Measurements from ENCODE around the gene PRKCQ. TPM values are rescaled to one million over a fixed set of nuclear protein-coding genes. Genes with fewer than 3 reads are reported as not detected.

PRKCQ gene
- total and polyA plus RNA-seq, 2 of the 13 experiments (the other 11 are each of a cell fraction or from before 2014, with no cell fraction given), result 0.13 to 0.35 TPM

- Histone ChIP-seq H3K36me3 (replicated peaks in 1 of 2; ENCODE audit: control insufficient read depth in 1 of 2, insufficient read depth in 2 of 2, low read length in 2 of 2) (no peaks in the 10 kb centered on the region), H3K4me2 (ENCODE audit: low read depth, low read length) (no peak overlapping the region), H3K27me3 (ENCODE audit: control insufficient read depth in 1 of 2, insufficient read depth in 2 of 2, low read length in 2 of 2) (no peaks in the 10 kb centered on the region), H3K9me3 (ENCODE audit: low read length) (no peaks in the 10 kb centered on the region), H3K79me2 (ENCODE audit: insufficient read depth, low read length) (no peaks in the 10 kb centered on the region), H3K9ac (ENCODE audit: insufficient read depth, low read depth, low read length) (no peak overlapping the region), H3K4me1 (ENCODE audit: insufficient read depth, low read length) (no peaks in the 10 kb centered on the region), H2AFZ (ENCODE audit: low read length) (no peak overlapping the region), H3K27ac (ENCODE audit: extremely low read length, insufficient read depth, low read length) (no peak overlapping the region), H3K4me3 (replicated peaks in 1 of 3; ENCODE audit: insufficient read depth in 1 of 3, low read depth in 2 of 3, low read length in 3 of 3) (no peak overlapping the region), H4K20me1 (ENCODE audit: insufficient read depth, low read length) (no peaks in the 10 kb centered on the region)
- DNase-seq (ENCODE audit: low spot score) (no peak), FAIRE-seq (no peak), ATAC-seq (no peak)
- in situ Hi-C loops (cut with HindIII; ENCODE audit: extremely low pct_ligation_motif_present, low pct_unique_long_range_greater_than_20kb) (no loop called here), intact Hi-C loops (cut with micrococcal nuclease; ENCODE audit: unreplicated experiment) (no loop called here)
- POLR2A ChIA-PET, result no interaction called here
- BruUV-seq (replicated peaks), result no TSS peak
- TF ChIP-seq ASH2L (IDR thresholded peaks at IDR 0.05; ENCODE audit: insufficient read length, low read depth, low read length) (no peak), PRMT3 (CRISPR knock-in tag; IDR thresholded peaks at IDR 0.05; ENCODE audit: borderline replicate concordance, low read depth) (no peak), TEF (CRISPR knock-in tag; IDR thresholded peaks at IDR 0.05) (no peak), ZFP1 (CRISPR knock-in tag; IDR thresholded peaks at IDR 0.05) (no peak), RBM39 (IDR thresholded peaks at IDR 0.05; ENCODE audit: low read depth, low read length, poor library complexity, severe bottlenecking) (no peak)
- 16% methylated on average over 2 of the region's 2 CpGs for WGBS (ENCODE audit: low lambda C conversion rate)
- CTCF ChIA-PET (ENCODE audit: low intra/inter-chr PET ratio, low total read pairs), result no interaction called here
These were observed 103.1 kb downstream of the PRKCQ start for GRCh38 chr10:6476989-6477388.

GRCh38 chr10:6474871-6475270, 105.2 kb downstream of the PRKCQ start:
- ATAC-seq, result no peak
- in situ Hi-C loops (cut with HindIII; ENCODE audit: extremely low pct_ligation_motif_present, low pct_unique_long_range_greater_than_20kb), result no loop called here
- no peak for TF ChIP-seq ZUFSP (CRISPR knock-in tag; IDR thresholded peaks at IDR 0.05; ENCODE audit: borderline replicate concordance)
- TF ChIP-seq ARNTL (CRISPR knock-in tag; IDR thresholded peaks at IDR 0.05), result no peak
- no peak for TF ChIP-seq RFX3 (CRISPR knock-in tag; IDR thresholded peaks at IDR 0.05)
- ChIA-PET CTCF (ENCODE audit: low intra/inter-chr PET ratio, low total read pairs) (no interaction called here), POLR2A (no interaction called here)
- no peaks in the 10 kb centered on the region for H3K36me3 ChIP-seq (replicated peaks in 1 of 2; ENCODE audit: control insufficient read depth in 1 of 2, insufficient read depth in 2 of 2, low read length in 2 of 2)
- no peak overlapping the region for H3K9ac ChIP-seq (ENCODE audit: insufficient read depth, low read depth, low read length)
- H3K27ac ChIP-seq (ENCODE audit: extremely low read length, insufficient read depth, low read length), result no peak overlapping the region
- 11% methylated on average over 5 of the region's 5 CpGs for WGBS (ENCODE audit: low lambda C conversion rate)
- FAIRE-seq, result no peak
- intact Hi-C loops (cut with micrococcal nuclease; ENCODE audit: unreplicated experiment), result no loop called here
- H3K4me1 ChIP-seq (ENCODE audit: insufficient read depth, low read length), result no peaks in the 10 kb centered on the region
- no peak overlapping the region for H2AFZ ChIP-seq (ENCODE audit: low read length)
- DNase-seq (ENCODE audit: low spot score), result no peak
- no TSS peak for BruUV-seq (replicated peaks)
- H3K79me2 ChIP-seq (ENCODE audit: insufficient read depth, low read length), result no peaks in the 10 kb centered on the region
- H3K4me2 ChIP-seq (ENCODE audit: low read depth, low read length), result no peak overlapping the region
- H3K9me3 ChIP-seq (ENCODE audit: low read length), result no peaks in the 10 kb centered on the region
- H4K20me1 ChIP-seq (ENCODE audit: insufficient read depth, low read length), result no peaks in the 10 kb centered on the region
- no peak overlapping the region for H3K4me3 ChIP-seq (replicated peaks in 1 of 3; ENCODE audit: insufficient read depth in 1 of 3, low read depth in 2 of 3, low read length in 3 of 3)
- no peaks in the 10 kb centered on the region for H3K27me3 ChIP-seq (ENCODE audit: control insufficient read depth in 1 of 2, insufficient read depth in 2 of 2, low read length in 2 of 2)

Data from HepG2 (cell line).